A549 (cell line): Measurements from ENCODE around the gene HIGD1B. TPM values are rescaled to one million over a fixed set of nuclear protein-coding genes. Genes with fewer than 3 reads are reported as not detected.

ENCODE experiments used
- ATAC-seq, 2 experiments: fragments of 200-7000 bp in 1 of 2; fragments of >200 bp in 1 of 2; cut with Nextera tagmentation in 1 of 2; cut with Tn5 transposase in 1 of 2; 3 replicates each; pipeline versions ENCODE4 v1.8.0 to v1.9.1; 2018 to 2020; ENCODE audit warnings: mild to moderate bottlenecking in 1 of 2, moderate library complexity in 1 of 2
- CTCF ChIA-PET: fragments of 300-600 bp; sonication (Branson Sonifier 250); formaldehyde crosslinking; extraction: SDS; loops from one replicate; lab custom pipeline; 2021; ENCODE audit warnings: antibody characterized with exemption, inconsistent platforms; lab: Yijun Ruan, JAX
- POLR2A ChIA-PET: fragments of 350-600 bp; formaldehyde crosslinking; extraction: SDS; loops from one replicate; lab custom pipeline; 2021; ENCODE audit warnings: antibody characterized with exemption, inconsistent platforms; lab: Yijun Ruan, JAX
- DNase-seq, 2 experiments: peaks; one replicate each; pipeline versions ENCODE4 v3.0.0 to v3.0.0-alpha.2; 2011 to 2016; ENCODE audit warnings: low read depth in 1 of 2, low spot score in 1 of 2
- FAIRE-seq: peaks from 2 replicates; lab custom pipeline; 2011; peaks lifted over from hg19 to GRCh38; lab: Jason Lieb, UNC
- H3K27ac ChIP-seq, 2 experiments: fragments of >200 bp; sonication (Bioruptor Twin); formaldehyde crosslinking; 3 replicates each; pipeline ENCODE4 v1.5.1; 2016 to 2017
- H3K4me1 ChIP-seq: fragments of >200 bp; sonication (Bioruptor Twin); formaldehyde crosslinking; 3 replicates; pipeline ENCODE4 v1.6.1; 2016
- H3K4me2 ChIP-seq: fragments of >200 bp; sonication (Bioruptor Twin); formaldehyde crosslinking; 3 replicates; pipeline ENCODE4 v1.6.1; 2016
- H3K4me3 ChIP-seq: fragments of >200 bp; sonication (Bioruptor Twin); formaldehyde crosslinking; 3 replicates; pipeline ENCODE4 v1.5.1; 2016
- H3K9me3 ChIP-seq: fragments of >200 bp; sonication (Bioruptor Twin); formaldehyde crosslinking; 3 replicates; pipeline ENCODE4 v1.6.1; 2016
- BCL3 ChIP-seq: fragments of >200 bp; sonication (Bioruptor Twin); formaldehyde crosslinking; IDR thresholded peaks from 3 replicates; pipeline ENCODE4 v1.6.1; 2016
- CBX8 ChIP-seq: fragments of 200-600 bp; sonication (generic); IDR thresholded peaks from 2 replicates; pipeline ENCODE4 v1.6.1; 2016
- CEBPB ChIP-seq, 2 experiments: fragments of >200 bp in 1 of 2; sonication (Bioruptor Twin) in 1 of 2; formaldehyde crosslinking in 1 of 2; IDR thresholded peaks; 2 replicates each; pipeline ENCODE4 v1.6.1; 2012 to 2016
- CHD2 ChIP-seq: fragments of 150-350 bp; IDR thresholded peaks from 2 replicates; pipeline ENCODE4 v1.6.1; 2014; ENCODE audit warnings: low read length; ENCODE audit not compliant: partially characterized antibody
- CHD4 ChIP-seq: fragments of 200-600 bp; sonication (generic); IDR thresholded peaks from 2 replicates; pipeline ENCODE4 v1.6.1; 2016; ENCODE audit warnings: antibody characterized with exemption, mild to moderate bottlenecking, borderline replicate concordance
- CTCF ChIP-seq: fragments of >200 bp; sonication (Bioruptor Twin); formaldehyde crosslinking; IDR thresholded peaks from 3 replicates; pipeline ENCODE4 v1.5.1; 2016
- E2F6 ChIP-seq: IDR thresholded peaks from 2 replicates; pipeline ENCODE4 v1.6.1; 2012; ENCODE audit warnings: low read depth, borderline replicate concordance
- EHF ChIP-seq: fragments of 250-450 bp; sonication (Bioruptor Pico); IDR thresholded peaks from 2 replicates; pipeline ENCODE4 v1.5.0; 2020; ENCODE audit warnings: mild to moderate bottlenecking
- EHMT2 ChIP-seq: fragments of 200-600 bp; sonication (generic); IDR thresholded peaks from 2 replicates; pipeline ENCODE4 v1.6.1; 2016; ENCODE audit warnings: antibody characterized with exemption, low read depth, mild to moderate bottlenecking, moderate library complexity
- ELK1 ChIP-seq: fragments of 150-350 bp; IDR thresholded peaks from 2 replicates; pipeline ENCODE4 v1.6.1; 2014; ENCODE audit warnings: low read depth, mild to moderate bottlenecking, low read length
- HEYL ChIP-seq: fragments of 250-450 bp; sonication (Bioruptor Pico); IDR thresholded peaks from 2 replicates; pipeline ENCODE4 v1.8.0; 2021; ENCODE audit warnings: mild to moderate bottlenecking, moderate library complexity
- HMGXB4 ChIP-seq: fragments of 250-450 bp; sonication (Bioruptor Pico); IDR thresholded peaks from 2 replicates; pipeline ENCODE4 v1.5.0; 2021; ENCODE audit warnings: mild to moderate bottlenecking, moderate library complexity, borderline replicate concordance
- HOXA7 ChIP-seq: fragments of 250-450 bp; sonication (Bioruptor Pico); IDR thresholded peaks from 2 replicates; pipeline ENCODE4 v1.5.0; 2020; ENCODE audit warnings: mild to moderate bottlenecking, moderate library complexity
- JUNB ChIP-seq: fragments of >200 bp; sonication (Bioruptor Twin); formaldehyde crosslinking; IDR thresholded peaks from 2 replicates; pipeline ENCODE4 v1.6.1; 2016
- MAZ ChIP-seq: fragments of 150-350 bp; IDR thresholded peaks from 2 replicates; pipeline ENCODE4 v1.6.1; 2014; ENCODE audit warnings: antibody characterized with exemption, low read depth, low read length, borderline replicate concordance
- MYC ChIP-seq: IDR thresholded peaks from 2 replicates; pipeline ENCODE4 v1.6.1; 2012; ENCODE audit warnings: mild to moderate bottlenecking, inconsistent platforms, low read length, improper control_type of control experiment, borderline replicate concordance
- NFE2L2 ChIP-seq: fragments of 150-350 bp; conservative IDR thresholded peaks from 2 replicates; pipeline ENCODE4 v1.6.1; 2014; ENCODE audit warnings: low read length
- RAD21 ChIP-seq, 2 experiments: fragments of >200 bp in 1 of 2; sonication (Bioruptor Twin) in 1 of 2; formaldehyde crosslinking in 1 of 2; IDR thresholded peaks in 1 of 2; conservative IDR thresholded peaks in 1 of 2; 2 replicates in 1 of 2; 3 replicates in 1 of 2; pipeline ENCODE4 v1.6.1; 2012 to 2018; ENCODE audit warnings: inconsistent platforms in 1 of 2
- RCOR1 ChIP-seq: fragments of 150-350 bp; IDR thresholded peaks from 2 replicates; pipeline ENCODE4 v1.6.1; 2014; ENCODE audit warnings: antibody characterized with exemption, low read length, low read depth
- SREBF2 ChIP-seq: fragments of 450-650 bp; IDR thresholded peaks from 2 replicates; pipeline ENCODE4 v1.6.1; 2014; ENCODE audit warnings: mild to moderate bottlenecking, moderate library complexity
- USF2 ChIP-seq: fragments of 450-650 bp; IDR thresholded peaks from 2 replicates; pipeline ENCODE4 v1.6.1; 2014; ENCODE audit warnings: antibody characterized with exemption
- ZC3H11A ChIP-seq: fragments of 450-650 bp; IDR thresholded peaks from 2 replicates; pipeline ENCODE4 v1.6.1; 2014; ENCODE audit warnings: antibody characterized with exemption, mild to moderate bottlenecking
- ZNF302 ChIP-seq: fragments of 250-450 bp; sonication (Bioruptor Pico); IDR thresholded peaks from 2 replicates; pipeline ENCODE4 v1.9.0; 2021; ENCODE audit warnings: inconsistent platforms, mild to moderate bottlenecking, moderate library complexity
- WGBS: methylation state at CpG from one replicate; pipeline ENCODE4 v1.1.6; 2017; ENCODE audit errors: missing lambda C conversion rate; 5-methylcytosine and 5-hydroxymethylcytosine counted together
- polyA plus RNA-seq, 4 experiments: library from polyadenylated mRNA; depleted of rRNA in 3 of 4; stranded (reverse); fragments of >200 nt; fragmentation: RNase III in 1 of 4; extraction: RNeasy Plus Mini Kit Qiagen cat#74134 plus additional on column Dnase treatment in 1 of 4; gene quantifications; 2 replicates in 3 of 4; 3 replicates in 1 of 4; pipeline ENCODE4 v1.2.3, GENCODE V29; 2011 to 2017

HIGD1B gene
- polyA plus RNA-seq, 2 of the 4 experiments (the other 2 are of a cell fraction), result not detected

GRCh38 chr17:44872131-44872768, 24.6 kb downstream of the HIGD1B start:
- POLR2A ChIA-PET, result no interaction called here
- 75% methylated on average over 9 of the region's 9 CpGs for WGBS
- ATAC-seq, result peak in 1 of 2 experiments; percentile 30; a peak in 3 of 6 replicates

GRCh38 chr17:44875761-44876160, 28.1 kb downstream of the HIGD1B start:
- ChIA-PET CTCF (interaction anchor here (1.4 to 45.1 kb wide), 4 partner anchors 9 to 100 kb away, joined by 3 to 1787 read pairs (median 149); no protein-coding TSS in a partner anchor), POLR2A (no interaction called here)
- H3K27ac ChIP-seq, result no peak overlapping the region
- H3K9me3 ChIP-seq, result no peaks in the 10 kb centered on the region
- DNase-seq (no peak), FAIRE-seq (no peak), ATAC-seq (no peak)
- no peak overlapping the region for H3K4me2 ChIP-seq
- H3K4me3 ChIP-seq, result no peak overlapping the region
- TF ChIP-seq HMGXB4 (CRISPR knock-in tag) (no peak), MAZ (no peak), E2F6 (no peak), ELK1 (no peak), EHF (CRISPR knock-in tag) (no peak), HEYL (CRISPR knock-in tag) (no peak), USF2 (no peak), ZC3H11A (no peak), CBX8 (no peak), CHD2 (no peak), SREBF2 (no peak), BCL3 (no peak), CTCF (no peak)
- 97% methylated on average over 6 of the region's 6 CpGs for WGBS
- H3K4me1 ChIP-seq, result peaks cover 3% of the 10 kb centered on the region; the same call in 1 of the 3 replicates

More at GRCh38 chr17:44872131-44872768, 24.6 kb downstream of the HIGD1B start:
- H3K27ac ChIP-seq, result no peak overlapping the region
- CTCF ChIA-PET, result interaction anchor here (1.1 to 45.1 kb wide), 4 partner anchors 6 to 96 kb away, joined by 3 to 1787 read pairs (median 150); no protein-coding TSS in a partner anchor
- peaks cover 3% of the 10 kb centered on the region; the same call in 1 of the 3 replicates for H3K4me1 ChIP-seq
- no peak overlapping the region for H3K4me3 ChIP-seq
- TF ChIP-seq USF2 (no peak), MYC (no peak), HEYL (CRISPR knock-in tag) (no peak), RAD21 (conservative IDR thresholded peaks at IDR 0.05 in 1 of 2, IDR thresholded peaks at IDR 0.05 in 1 of 2) (no peak), EHMT2 (no peak), ZNF302 (no peak), RCOR1 (no peak), NFE2L2 (no peak), CEBPB (IDR thresholded peaks at IDR 0.05) (no peak), HOXA7 (CRISPR knock-in tag) (no peak), JUNB (no peak), CHD4 (no peak)
- no peaks in the 10 kb centered on the region for H3K9me3 ChIP-seq
- DNase-seq (no peak), FAIRE-seq (no peak)
- no peak overlapping the region for H3K4me2 ChIP-seq
